Measurements from ENCODE around the gene LTBP2.

LTBP2 gene

DNA sequence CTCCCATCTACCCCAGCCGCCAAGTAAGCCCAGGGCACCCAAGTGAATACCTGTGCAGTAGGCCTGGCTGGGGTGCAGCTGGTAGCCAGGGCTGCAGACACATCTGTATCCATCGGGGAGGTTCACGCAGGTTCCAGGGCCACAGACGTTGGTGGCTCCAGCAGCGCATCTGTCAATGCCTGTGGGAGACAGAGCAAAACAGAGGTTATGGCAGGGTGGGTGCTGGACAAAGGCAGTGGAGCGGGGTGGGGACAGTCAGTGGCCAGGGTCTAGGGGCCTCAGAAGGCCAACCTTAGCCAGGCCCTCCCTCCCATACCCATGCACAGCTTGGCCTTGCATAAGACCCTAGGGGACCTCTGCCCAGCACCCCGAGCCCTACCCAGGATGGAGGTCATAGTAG is 89.3 kb downstream of the LTBP2 start:
- no peak for DNase-seq

DNA sequence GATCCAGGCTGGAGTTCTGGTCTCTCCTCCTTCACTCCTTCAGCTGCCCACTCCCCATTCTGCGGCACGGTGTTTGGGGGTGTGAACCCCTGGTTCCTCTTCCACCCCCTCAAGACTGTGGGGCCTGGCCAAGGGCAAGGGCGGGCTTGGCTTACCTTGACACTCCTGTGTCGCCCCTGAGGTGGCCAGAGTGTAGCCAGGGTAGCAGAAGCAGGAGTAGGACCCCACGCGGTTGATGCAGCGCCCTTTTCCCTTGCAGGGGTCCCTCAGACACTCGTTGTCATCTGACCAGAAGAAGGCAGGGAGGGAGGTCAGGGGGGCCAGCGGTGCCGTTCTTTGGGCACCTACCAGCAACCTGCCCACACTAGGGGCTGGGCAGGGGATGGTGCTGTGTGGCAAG is 90.3 kb downstream of the LTBP2 start:
- DNase-seq = no peak

DNA sequence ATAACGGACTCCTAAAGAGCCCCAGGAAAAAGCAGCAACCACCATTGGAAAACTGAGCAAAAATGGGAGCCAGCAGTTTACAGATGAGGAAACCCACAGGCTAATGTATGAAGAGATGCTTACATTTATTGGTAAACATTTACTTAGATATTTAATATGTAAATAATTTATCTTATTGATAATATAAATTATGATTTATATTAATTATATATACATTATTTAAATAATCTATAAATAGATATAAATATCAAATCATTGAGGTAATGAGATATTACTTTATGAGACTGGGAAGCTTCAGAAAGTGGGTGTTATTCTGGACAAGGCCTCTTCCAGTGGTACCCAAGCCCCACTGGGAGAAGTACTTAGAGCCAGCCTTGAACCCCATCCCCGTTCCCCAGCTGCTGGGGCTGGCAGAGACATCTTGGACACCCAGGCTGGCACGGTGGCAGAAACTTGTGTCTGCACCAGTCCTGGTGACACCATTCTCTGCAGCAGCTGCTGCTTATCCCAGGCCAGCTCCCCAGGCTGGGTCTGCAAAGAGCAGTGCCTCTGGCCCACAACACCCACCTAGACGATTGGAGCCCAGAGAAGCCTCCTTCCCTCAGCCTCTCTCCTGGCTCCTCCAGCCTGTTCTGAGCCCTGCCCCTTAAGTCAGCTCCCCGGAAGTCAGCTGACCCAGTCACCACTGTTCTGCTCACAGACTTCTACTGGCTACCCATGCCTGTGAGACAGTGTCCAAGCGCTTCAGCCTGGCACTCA is 92.5 kb downstream of the LTBP2 start:
- DNase-seq = no peak

DNA sequence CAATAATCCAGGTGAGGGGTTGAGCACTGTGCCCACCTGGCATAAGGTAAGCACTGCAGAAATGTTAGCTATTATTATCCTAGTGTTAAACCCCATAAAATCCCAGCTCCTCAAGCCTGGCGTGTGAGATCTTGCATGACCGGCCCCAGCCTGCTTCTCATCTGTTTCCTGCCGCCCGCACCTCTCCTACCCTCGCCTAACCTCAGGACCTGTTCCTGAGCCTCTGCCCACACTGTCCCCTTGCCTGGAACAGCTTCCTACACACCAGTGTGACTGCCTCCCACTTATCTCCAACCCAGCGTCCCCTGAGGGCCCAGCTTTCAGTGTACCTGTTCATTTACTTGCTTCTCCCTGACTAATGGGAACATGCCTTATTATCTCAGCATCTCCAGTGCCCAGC is 93.8 kb downstream of the LTBP2 start:
- DNase-seq = no peak

- DNase-seq = peak; percentile 16
Observed at GRCh38 chr14:74517731-74518130, 94.3 kb downstream of the LTBP2 start.

- peak; percentile 7 for DNase-seq
Observed at GRCh38 chr14:74516451-74517160, 95.4 kb downstream of the LTBP2 start.

DNA sequence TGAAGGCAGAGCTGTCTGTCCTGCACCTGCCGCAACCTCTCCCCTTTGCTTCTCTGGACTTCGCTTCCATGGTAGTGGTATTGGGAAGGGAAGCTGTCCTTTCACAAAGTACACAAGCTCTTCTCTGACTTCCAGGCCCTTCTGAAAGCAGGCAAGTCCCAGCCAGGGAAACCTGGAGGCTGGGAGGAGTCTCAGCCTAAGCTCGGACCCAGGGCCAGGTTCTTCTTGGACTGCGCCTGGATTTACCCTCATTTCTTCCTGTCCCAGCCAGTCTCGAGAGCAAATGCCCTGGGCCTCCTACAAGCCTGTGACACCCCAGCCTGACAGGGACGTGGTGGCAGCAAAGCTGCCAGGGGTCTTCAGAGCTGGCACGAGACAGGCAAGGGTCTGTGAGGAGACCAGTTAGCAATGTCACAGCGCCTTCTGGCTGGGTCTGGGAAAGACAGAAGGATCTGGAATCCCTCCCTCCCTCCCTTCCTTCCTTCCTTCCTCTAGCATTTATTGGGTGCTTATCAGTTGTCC is 96.1 kb downstream of the LTBP2 start:
- no peak for DNase-seq

DNA sequence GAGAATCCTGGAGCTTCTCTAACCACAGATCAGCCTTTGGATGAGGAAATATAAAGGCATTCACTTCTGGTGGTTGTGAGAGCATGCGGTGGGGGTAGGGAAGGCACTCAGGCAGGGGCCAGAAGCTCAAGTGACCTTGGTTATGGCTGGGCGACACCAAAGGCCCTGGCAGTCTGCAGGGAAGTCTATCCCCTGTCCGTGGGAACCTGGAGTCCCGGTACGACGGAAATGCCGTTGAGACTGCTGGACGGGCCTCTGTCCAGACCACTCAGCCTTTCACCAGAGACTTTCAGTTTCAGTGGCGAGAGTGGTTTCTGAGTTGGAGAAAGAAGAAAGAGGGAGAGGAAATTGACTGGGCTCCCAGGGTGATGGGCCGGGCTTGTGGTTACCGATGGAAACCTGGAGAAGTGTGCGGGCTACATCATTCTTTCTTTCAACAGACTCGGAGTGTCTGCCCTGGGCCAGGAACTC is 97.5 kb downstream of the LTBP2 start:
- no peak for DNase-seq

- DNase-seq = no peak
Observed at GRCh38 chr14:74511966-74512830, 99.8 kb downstream of the LTBP2 start.

GRCh38 chr14:74510959-74511409 is 101.1 kb downstream of the LTBP2 start:
- no peak for DNase-seq

GRCh38 chr14:74510223-74510931 is 101.7 kb downstream of the LTBP2 start:
- DNase-seq = no peak

DNA sequence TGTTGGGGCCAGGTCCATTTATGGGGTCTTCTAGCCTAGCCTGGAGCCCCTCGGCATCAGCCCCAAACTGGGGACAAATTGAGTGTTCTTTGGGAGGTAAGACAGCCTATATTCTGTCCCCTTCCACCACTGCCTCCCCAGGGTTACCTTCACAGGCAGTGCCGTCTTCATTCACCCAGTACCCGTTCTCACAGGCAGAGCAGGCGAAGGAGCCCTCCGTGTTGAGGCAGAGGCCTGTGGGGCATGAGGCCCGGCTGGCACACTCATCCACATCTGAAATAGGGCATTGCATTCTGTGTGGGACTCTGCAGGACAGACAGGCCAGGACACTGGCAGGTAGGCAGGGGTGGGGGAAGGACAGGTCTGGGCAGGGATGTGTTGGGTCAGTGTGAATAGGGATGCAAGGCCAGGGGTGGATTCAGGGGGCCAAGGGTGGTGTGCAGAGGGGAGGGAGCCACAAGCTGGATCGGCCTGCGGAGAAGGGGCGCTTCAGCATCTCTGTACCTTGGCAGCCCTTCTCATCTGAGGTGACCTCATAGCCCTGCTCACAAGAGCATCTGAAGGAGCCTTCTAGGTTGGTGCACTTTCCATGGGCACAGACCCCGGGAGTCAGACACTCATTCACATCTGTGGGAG is 102.3 kb downstream of the LTBP2 start:
- no peak for DNase-seq

GRCh38 chr14:74508844-74509428 is 103.1 kb downstream of the LTBP2 start:
- no peak for DNase-seq

DNA sequence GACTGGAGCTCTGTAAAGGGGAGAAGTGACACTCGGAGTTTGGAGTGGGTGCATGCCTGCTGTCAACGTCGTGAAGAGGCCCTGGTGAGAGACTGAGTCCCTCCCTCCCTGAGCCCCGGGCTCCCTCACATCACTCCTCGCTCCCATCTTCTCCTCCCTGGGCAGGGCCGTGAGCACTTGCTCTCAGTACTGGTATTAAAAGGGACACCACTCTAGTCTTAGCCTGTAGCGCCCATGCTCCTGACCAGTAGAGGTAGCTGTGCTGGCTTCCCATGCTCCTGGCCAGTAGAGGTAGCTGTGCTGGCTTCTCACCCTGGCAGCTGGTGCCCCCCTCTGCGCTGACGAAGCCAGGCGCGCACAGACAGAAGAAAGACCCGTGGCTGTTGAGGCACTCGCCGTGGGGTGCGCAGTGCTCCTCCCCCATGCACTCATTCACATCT is 103.7 kb downstream of the LTBP2 start:
- peak; percentile 21 for DNase-seq

- no peak for DNase-seq
Observed at GRCh38 chr14:74507840-74508239, 104.2 kb downstream of the LTBP2 start.

GRCh38 chr14:74507085-74507484 is 105.0 kb downstream of the LTBP2 start:
- no peak for DNase-seq

DNA sequence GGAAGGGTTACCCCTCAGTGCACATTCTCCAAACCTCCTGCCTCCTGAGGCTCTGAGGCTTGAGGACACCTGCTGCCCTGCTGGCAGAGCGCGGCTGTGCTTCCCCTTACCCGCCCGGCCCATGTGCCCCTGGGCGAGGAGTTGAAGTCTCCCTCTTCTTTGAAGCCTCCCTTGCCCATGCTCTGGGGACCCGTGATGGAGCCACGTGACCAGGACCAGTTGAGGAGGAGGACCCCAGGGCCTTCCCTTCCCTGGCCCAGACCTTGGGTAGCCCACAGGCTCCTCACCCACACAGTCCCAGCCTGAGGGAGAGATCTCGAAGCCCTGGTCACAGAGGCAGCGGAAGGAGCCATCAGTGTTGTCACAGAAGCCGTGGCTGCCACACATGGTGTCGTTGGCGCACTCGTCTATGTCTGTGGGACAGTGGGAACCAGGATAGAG is 105.6 kb downstream of the LTBP2 start:
- DNase-seq = no peak

- DNase-seq = no peak
Observed at GRCh38 chr14:74505831-74506230, 106.2 kb downstream of the LTBP2 start.

GRCh38 chr14:74504874-74505720 is 106.9 kb downstream of the LTBP2 start:
- DNase-seq = no peak

DNA sequence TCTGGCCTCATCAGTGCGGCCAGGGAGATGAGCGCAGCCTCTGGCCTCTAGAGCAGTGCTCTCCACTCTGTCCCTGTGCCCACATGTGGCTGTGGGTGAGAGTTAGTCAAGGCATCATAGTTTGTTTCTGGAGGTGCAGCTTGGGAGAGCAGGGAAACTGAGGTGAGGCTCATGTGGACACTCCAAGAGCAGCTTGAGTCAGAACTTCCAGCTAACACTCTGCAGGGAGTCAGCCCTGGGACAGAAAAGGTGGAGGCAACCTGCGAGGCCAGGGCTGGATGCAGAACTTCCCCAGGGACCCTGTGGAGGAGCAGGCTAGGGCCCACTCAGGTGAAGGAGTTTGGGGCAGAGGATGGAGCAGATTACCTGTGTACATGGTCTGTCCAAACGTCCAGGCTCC is 107.6 kb downstream of the LTBP2 start:
- no peak for DNase-seq
